HCT116 (cell line): Measurements from ENCODE around the gene SH2B2.

Experiments used
- RAD21 ChIP-seq: IDR thresholded peaks from 2 replicates; pipeline ENCODE4 v1.6.1; 2012; ENCODE audit warnings: low read depth, mild to moderate bottlenecking
- SRF ChIP-seq: IDR thresholded peaks from 2 replicates; pipeline ENCODE4 v1.6.1; 2012; ENCODE audit warnings: low read depth
- TF ChIP-seq, protein P1 (sequence below), 3 experiments: fragments of 200-600 bp in 1 of 3; sonication (generic) in 1 of 3; IDR thresholded peaks in 2 of 3; conservative IDR thresholded peaks in 1 of 3; 2 replicates each; pipeline ENCODE4 v1.5.1; 2012 to 2017; ENCODE audit warnings: low read depth in 2 of 3, low read length in 2 of 3, antibody characterized with exemption in 1 of 3, borderline replicate concordance in 1 of 3, control low read depth in 1 of 3, mild to moderate bottlenecking in 1 of 3, mixed read lengths in 1 of 3, mixed run types in 1 of 3, moderate library complexity in 1 of 3; ENCODE audit not compliant: insufficient read depth in 1 of 3

DNA sequence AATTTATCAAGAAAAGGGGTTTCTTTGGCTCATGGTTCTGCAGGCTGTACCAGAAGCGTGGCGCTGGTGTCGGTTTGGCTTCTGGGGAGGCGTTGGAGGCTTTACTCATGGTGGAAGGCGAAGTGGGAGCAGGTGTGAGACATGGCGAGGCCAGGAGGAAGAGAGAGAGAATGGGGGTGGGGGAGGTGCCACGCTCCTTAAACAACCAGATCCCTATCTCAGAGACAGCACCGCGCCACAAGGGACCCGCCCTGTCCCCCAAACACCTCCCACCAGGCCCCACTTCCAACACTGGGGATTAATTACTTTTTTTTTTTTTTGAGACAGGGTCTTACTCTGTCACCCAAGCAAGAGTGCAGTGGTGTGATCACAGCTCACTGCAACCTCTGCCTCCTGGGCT lies 18.0 kb upstream of the SH2B2 start:
- TF ChIP-seq, protein P1, sequence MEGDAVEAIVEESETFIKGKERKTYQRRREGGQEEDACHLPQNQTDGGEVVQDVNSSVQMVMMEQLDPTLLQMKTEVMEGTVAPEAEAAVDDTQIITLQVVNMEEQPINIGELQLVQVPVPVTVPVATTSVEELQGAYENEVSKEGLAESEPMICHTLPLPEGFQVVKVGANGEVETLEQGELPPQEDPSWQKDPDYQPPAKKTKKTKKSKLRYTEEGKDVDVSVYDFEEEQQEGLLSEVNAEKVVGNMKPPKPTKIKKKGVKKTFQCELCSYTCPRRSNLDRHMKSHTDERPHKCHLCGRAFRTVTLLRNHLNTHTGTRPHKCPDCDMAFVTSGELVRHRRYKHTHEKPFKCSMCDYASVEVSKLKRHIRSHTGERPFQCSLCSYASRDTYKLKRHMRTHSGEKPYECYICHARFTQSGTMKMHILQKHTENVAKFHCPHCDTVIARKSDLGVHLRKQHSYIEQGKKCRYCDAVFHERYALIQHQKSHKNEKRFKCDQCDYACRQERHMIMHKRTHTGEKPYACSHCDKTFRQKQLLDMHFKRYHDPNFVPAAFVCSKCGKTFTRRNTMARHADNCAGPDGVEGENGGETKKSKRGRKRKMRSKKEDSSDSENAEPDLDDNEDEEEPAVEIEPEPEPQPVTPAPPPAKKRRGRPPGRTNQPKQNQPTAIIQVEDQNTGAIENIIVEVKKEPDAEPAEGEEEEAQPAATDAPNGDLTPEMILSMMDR (IDR thresholded peaks at IDR 0.05 in 2 of 3, conservative IDR thresholded peaks at IDR 0.05 in 1 of 3; ENCODE audit: borderline replicate concordance in 1 of 3, insufficient read depth in 1 of 3, low read depth in 2 of 3, low read length in 2 of 3): no peak
- TF ChIP-seq RAD21 (no peak), SRF (no peak)
